Activated CD4-positive, alpha-beta T cell treated with anti-CD3 and anti-CD28 coated beads for 4 hours (primary cell): ENCODE results near the gene RMND5A.
A peak's percentile ranks its signal among the peaks of the same experiment; 100 is the strongest.
"Not testable (repeated sequence)": the region's sequence is repeated elsewhere in the genome, so short reads cannot be mapped to it uniquely, and the experiment has no call there.

Experiments used
- DNase-seq, 2 donors: peaks; one replicate each; pipeline ENCODE4 v3.0.0-alpha.2; 2020

Gene RMND5A

DNA sequence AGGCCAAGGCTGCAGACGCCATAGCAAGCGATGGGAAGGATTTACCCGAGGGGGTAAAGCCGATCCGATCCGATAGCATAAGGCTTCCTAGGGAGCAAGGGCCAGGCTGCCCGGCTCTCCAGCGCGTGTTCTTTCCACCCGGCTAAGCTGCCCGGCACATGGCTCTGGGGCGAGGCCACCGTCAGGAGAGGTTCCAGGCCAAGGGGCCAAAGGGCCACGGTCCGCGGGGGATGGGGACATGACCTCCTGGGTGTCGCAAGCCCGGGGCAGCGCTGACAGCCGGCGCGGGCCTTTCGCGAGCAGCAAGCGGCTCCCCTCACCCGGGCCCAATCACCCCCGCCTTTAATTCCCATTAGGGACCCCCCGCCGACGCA, 841 bp upstream of the RMND5A start:
- not testable (repeated sequence) for DNase-seq

DNA sequence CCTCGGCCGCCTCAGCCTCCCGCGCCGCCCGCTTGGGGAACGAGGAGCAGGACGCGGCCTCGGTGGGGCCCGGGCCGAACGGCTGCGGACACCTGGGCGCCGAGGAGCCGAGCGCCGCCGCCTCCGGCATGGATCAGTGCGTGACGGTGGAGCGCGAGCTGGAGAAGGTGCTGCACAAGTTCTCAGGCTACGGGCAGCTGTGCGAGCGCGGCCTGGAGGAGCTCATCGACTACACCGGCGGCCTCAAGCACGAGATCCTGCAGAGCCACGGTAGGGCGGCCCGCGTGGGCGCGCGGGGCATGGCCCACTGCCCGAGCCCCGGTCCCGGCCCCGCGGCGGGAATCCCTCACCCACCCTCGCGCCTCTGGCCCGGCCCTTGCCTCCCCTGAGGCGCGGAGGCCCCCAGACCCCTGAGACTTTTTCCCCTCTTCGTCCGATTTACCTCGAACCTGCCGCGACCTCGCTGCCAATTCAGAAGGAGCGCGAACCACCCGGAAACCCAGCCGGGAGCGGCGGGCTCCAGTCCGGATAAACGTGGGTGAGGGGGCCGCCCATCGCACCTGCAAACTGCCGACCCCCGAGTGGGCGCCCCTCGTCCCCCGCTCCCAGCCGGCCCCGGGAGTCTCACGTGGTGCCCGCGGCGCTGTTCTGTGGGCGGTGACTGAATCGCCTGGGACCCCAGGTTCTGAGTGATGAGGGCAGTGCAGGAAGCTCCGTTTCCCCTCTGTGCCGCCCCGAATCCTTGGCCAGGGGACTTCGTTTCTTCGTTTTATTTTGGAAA, 639 bp downstream of the RMND5A start:
- peak; percentile 45 to 58 for DNase-seq

DNA sequence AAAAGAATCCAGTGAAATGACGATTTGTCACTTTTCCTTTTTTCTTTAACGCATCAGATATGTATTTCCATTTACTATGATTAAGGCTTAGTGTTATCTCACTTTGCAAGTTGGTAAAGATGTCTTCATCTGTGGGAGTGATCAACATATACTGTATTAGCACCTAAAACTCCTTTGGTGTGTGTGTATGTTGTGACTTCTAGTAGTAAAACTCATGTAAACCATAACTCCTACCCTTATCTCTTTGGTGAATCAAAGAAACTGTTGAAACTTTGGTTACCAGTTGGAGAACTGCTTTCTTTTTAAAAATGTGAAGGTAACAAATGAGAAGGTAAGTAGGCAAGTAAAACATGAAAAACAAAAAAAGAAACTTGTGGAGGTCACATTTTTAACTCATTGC, 5.6 kb downstream of the RMND5A start:
- DNase-seq: not testable (repeated sequence)

DNA sequence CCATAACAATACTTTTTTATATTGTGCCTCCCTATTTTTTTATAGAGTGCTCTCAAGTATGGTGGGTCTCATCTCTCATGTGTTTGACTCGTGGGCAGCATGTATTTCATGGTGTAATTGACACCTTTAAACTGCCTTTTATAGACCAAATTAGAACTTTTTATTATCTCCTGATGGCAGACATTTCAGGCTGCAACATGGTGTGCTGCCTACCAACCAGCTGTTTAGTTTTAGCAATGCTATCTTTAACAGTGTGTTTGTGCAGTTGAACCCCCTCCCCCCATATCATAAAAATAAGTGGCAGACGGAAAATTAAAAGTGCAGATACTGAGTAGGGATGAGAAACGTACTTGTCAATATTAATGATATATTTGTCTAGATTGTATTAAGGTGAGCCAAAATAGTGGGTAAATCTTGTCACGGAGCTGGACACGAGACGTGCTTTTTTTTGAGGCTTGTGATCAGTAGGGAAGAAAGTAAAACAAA, 12.0 kb downstream of the RMND5A start:
- not testable (repeated sequence) for DNase-seq

DNA sequence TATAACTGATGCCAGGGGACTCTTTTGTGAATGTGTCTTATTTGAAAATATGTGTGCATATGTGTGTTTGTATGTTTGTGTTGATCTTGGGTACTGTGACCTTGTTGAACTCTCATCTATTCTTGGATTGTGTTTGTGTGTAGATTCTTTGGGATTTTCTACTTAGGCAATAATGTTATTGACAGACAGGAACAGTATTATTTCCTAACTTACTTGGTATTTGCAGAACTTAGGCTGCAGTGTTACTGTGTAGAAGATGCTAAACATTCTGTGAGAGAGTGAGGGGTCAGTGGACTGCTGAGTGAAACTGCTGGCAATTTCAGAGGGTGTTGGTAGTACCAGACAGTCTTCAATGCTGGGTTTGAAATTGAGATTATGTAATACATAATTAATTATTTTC, 12.7 kb downstream of the RMND5A start:
- DNase-seq: not testable (repeated sequence)

DNA sequence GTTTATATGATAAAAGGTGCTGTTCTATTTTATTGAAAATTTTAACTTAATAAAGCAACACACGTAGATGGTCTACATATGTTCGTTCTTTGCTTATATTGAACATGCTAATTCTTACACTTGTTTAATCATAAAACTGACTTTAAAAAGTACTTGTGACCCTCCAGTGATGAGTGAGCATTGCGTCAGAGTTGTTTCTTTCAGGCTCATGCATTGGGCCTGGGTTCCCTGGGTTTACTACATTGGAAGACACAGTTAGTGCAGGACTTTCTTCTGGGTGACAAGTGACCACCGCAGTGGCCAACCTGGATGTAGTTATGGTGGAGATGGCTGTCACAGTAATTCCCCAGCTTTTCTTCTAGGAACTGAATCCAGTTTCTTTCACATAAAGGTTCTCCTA, 13.4 kb downstream of the RMND5A start:
- DNase-seq: not testable (repeated sequence)

DNA sequence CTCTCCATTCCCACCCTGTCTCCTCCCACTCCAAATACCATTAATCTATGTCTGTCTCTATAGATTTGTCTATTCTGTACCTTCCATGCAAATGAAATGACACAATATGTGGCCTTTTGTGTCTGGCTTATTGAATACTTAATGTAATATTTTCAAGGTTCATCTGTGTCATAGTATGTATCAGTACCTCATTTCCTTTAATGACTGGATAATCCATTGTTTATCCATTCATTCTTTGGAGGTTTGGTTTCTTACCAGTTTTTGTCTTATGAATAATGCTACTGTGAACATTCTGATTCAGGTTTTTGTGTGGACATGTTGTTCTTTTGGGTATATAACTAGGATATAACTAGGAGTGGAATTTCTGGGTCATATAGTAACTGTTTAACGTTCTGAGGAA, 14.8 kb downstream of the RMND5A start:
- not testable (repeated sequence) for DNase-seq

DNA sequence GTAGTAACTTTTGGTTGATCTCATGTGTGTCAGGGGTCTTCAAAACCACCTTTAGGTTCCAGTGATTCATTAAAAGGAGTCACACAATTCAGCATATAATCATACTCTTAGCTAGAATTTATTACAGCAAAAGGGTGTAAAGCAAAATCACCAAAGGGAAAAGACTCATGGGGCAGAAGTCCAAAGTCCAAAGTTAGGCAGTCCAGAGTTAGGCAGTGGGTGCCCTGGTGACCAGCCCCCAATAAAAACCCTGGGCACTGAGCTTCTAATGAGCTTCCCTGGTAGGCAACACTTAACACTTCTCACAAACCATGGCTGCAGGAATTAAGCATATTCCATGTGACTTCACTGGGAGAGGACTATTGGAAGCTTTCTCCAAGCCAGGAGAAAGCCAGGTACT, 19.4 kb downstream of the RMND5A start:
- DNase-seq: not testable (repeated sequence)

DNA sequence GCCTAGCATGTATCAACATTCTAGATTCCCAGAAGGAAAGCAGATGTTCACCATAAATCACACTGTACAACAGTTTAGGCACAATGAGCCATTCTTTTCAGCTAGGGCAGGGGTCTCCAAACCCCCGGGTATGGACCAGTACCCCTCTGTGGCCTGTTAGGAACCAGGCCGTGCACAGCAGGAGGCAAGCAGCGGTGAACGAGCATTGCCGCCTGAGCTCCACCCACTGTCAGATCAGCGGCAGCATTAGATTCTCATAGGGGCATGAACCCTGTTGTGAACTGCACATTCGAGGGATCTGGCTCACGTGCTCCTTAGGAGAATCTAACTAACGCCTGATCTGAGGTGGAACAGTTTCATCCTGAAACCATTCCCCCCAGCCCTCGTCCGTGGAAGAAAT, 19.8 kb downstream of the RMND5A start:
- DNase-seq: not testable (repeated sequence)

DNA sequence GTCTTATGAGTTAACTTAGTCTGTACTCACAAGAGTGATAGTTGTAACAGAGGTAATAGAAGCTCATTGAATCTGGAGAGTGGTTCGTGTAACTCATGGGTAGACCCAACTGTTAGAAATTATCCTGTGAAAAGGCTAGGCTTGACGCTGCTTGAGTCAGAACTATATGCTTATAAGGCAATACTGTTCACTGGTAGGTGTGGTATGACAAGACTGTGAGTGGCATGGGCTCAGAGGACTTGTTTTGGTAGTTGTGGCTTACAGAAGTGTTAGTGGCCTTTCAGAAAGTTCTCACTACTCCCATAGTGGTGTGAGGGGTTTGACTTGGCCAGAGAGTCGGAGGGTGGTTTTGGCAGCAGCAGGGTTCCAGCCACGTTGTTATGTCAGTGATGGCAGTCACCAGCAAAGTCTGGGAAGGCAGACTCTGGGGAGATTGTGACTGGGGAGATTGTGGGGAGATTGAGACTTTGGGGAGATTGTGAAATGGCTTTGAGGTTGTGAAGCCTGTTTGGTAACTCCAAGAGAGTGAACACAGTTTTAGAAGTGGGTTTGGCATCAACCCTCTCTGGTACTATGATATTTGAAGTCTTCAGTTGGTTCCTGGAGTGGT, 21.9 kb downstream of the RMND5A start:
- DNase-seq: not testable (repeated sequence)

DNA sequence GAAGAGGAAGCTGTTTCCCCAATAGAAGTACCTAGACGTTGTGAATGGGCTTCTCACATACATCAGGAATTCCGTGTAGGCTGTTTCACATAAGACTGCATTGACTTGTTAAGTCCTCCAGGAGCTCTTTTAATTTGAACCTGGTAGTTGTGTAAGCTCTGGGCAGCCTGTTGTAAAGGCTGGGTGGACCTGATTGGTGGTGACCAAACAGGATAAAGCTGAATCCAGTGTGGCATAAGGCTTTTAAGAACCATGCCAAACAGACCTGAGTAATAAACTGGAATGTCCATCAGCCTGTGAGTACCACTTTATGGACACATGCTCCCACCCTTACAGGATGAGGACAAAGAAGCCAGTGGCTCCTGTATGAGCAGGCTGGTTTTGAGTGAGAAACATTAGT, 24.1 kb downstream of the RMND5A start:
- DNase-seq: no peak

DNA sequence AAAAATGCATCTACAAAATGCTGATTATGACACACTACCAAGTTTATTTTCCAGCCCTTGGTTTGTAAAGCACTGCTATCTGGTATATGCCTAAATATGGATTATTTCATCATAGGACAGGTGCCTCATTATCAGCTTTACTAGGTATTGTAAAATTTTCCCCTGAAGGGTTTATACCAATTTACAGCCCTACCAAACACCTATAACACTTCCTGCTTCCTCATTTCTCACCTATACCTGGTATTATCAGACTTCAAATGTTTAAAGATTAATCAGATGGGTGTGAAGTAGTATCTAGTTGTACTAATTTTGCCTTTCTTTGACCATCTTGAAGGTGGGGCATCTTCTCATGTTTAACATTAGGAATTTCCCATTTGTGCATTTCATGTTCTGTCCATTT, 26.8 kb downstream of the RMND5A start:
- DNase-seq: no peak

DNA sequence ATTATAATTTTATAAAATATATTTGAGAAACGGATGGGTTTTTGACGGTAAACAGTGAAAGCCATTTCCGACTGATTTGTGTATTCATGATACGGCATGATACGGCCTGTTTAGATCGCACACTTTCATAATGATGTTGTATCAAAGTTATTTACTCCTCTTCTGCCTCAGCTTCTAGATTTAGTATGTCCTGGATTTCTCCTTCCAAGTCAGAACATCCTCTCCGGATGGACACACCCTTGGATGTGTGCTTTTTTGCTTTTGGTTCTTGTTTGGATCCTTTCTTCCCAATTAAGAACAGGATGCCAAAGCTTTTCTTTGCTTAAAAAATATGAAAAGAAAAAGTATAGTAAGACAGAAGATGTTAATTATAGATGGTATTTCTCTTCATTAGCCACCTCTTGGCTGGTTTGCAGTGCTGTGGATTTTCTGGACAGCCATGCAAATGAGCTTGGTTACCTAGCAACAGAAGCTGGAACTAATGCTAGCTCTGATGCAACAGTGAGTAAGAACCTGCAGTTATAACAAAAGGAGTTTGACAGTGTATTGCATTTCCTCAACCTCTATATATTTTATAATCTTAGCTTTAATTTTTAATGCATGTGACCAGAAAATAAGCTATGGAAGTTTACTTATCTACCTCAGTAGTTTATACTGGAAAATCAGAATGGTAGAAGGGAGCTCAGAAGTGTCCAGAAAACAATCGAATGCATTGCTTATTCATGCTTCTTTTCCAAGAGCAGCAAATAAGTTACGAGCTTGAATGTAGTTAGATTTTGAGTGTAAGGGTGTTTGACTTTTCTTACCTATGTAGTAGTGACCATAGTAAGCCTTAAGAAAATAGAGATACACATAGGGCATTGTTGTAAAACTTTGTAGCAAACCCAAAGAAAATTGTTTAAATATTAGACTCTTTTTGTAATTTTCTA, 27.9 kb downstream of the RMND5A start:
- no peak for DNase-seq

DNA sequence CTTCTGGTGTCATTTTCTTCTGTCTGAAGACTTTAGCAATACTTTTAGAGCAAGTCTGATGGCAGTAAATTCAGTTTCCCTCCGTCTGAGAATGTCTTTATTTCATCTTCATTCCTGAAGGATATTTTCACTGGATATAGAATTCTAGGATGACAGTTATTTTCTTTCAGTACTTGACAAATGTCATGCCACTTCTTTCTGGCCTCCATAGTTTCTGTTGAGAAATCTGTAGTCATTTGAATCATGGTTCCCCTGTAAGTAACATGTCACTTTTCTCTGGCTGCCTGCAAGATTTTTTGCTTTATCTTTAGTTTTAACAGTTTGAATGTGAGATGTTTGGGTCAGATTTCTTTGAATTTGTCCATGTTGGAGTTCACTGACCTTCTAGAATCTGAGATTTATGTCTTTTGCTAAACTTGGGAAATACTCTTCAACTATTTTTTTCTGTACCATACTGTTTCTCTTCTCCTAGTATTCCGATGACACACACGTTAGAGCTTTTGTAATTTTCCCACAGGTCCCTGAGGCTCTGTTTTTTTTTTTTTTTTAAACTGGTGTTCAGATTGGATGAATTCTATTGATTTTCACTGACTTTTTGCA, 30.2 kb downstream of the RMND5A start:
- DNase-seq: no peak

DNA sequence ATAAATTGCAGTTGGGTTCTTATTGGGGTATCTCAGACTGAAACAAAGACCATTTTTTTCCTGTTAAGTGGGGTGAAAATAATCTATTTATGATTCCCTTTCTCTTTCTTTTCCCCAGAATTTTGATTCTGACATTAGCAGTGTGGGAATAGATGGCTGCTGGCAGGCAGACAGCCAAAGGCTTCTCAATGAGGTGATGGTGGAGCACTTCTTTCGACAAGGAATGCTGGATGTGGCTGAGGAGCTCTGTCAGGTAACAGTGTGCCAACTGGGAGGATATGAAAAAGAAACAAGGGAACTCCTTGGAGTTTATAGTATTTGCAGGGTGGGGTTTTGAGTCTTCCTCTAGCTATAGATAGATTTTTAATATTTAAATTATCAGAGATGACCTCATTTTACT, 31.7 kb downstream of the RMND5A start:
- DNase-seq: no peak

DNA sequence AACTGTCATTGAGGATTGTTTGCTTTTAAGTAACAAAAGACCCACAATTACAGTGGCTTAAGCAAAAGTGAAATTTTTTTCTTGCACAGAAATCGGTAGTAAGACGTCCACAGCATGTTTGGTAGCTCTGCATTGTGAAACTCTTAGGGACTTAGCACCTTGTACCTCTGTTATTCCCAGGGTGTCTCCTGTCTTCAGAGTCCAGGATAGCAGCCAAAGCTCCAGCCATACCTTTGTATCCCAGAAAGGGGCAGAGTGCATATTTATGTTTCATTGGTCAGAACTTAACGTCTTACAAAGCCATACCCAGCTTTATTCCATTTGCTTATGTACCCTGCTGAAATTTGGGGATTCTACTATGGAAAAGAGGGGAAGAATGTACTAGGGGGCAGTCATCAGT, 32.8 kb downstream of the RMND5A start:
- no peak for DNase-seq

DNA sequence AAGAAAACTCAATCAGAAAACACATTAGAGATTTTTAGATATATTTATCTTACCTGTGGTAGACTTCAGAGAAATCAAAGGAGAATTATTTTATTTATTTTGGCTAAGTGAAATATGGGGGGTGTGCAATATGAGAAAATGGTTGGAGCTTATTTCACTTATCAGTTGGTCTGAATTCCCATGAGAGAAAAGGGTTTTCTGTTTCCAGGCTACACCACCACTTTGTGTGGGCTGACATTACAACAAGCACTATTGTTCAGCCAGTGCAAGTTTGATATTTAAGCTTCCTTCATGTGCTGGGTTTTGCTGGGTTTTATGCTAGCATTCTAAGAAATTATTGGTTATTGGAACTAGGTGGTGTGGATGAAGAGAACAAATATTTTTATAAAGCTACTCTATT, 33.5 kb downstream of the RMND5A start:
- no peak for DNase-seq

DNA sequence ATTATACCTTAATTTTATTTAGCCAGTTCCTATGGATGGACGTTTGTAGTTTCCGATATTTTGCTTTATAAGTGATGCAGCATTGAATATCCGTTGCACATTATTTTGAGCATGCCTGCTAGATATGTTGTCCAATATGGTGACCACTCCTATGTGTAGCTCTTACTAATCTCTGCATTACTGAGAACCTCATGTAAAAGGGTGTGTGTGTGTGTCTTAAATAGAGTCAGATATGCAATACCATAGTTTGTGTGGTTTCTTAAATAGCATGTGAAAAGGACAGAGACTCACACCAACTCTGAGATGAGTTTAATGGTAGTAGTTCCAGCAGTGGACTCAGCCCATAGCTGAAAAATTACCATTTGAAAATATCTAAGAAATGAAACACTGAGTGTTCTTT, 38.3 kb downstream of the RMND5A start:
- DNase-seq: no peak

DNA sequence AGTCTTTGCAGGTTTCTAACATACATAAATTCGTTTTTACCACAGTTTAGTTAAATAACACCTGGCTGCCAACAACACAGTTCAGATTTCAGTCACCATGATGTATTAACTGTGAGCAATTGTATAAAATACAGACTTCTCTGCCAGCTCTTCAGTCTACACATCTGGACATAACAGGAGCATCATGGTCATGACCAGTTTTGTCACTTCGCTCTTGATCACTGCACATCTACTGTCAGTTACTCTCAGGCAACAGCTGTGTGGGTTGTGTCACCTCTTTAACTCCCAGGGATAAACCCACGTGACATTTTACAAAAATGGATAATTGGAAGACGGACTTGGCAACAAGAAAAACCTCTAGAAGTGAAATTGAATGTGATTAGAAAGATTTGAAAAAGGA, 40.3 kb downstream of the RMND5A start:
- DNase-seq: no peak

DNA sequence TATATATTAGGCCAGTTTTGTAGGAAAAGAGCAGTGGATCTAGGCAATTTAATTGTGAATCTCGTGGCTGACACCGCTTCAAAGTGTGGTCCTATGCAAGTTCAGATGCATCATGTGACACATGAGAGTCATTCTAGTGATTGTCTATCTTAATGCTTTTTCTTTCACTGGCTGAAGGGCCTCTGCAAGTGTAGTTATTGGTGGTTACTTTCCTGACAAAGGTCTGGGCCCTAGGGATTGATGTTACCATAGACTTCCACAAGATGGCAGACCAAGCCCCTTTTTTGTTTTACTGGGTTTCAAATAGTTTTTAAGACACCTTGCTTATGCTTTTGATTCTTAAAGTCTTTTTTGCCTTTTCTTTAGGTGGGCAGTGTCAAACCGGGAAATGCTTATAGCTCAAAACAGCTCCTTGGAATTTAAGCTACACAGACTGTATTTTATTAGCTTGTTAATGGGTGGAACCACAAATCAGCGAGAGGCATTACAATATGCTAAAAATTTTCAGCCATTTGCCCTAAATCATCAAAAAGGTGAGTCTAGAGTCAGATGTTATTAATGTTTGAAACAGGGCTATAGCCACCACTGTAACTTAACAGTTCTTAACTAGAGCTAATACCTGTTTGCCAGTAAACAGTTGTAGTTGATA, 44.7 kb downstream of the RMND5A start:
- peak in 1 of 2 donors; percentile 28 for DNase-seq

DNA sequence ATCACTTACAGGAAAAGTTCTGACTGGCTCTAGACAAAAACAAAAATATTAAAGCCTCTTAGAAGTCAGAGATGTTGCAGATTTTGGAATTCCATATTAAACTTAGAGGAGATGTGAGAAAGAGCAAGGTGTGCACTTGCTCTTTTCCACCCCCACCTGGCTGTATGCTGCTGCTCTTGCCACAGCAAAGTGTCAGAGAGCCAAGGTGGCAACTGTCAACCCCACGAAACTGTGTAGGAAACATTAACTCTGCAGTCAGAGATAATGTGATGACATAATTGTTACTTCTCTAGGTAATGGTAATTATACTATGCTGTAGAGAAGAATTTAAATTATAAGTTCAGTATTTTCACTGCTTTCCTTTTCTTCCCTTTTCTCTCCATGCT, 45.2 kb downstream of the RMND5A start:
- no peak for DNase-seq

DNA sequence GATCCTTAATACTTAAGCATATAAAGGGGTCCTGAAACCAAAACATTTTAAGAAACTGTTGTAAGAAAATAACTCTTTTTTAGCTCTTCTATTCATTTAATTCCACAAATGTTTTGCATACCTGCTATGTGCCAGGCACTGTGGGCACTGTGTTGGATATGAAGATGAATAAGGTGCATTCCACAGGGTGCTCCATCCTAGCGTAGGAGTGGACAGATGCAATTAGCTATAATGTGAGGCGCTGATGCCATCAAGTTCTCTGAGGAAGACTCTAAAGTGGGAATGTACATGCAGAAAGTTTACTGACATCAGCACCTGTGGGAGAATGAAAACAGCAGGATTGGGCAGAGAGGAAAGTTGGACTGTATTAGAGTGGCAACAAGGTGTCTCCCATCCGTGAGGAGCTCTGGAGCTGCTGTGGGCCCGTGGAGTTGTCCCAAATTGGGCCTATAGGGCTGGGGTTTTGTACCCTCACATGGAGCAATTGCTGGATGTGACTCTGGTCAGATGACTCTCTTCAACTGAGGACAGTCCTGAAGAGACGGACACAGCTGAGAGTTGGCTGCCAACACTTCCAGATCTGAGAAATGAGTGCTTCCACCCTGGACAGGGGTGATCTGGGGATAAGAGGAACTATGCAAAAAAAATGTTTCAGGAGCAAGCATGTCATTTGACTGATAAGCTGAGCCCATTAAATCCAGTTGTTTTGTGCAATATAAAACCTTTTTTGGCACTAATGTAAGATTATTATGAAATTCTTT, 48.3 kb downstream of the RMND5A start:
- DNase-seq: no peak
